ENCODE measurements around the gene ZNF821.

DNA sequence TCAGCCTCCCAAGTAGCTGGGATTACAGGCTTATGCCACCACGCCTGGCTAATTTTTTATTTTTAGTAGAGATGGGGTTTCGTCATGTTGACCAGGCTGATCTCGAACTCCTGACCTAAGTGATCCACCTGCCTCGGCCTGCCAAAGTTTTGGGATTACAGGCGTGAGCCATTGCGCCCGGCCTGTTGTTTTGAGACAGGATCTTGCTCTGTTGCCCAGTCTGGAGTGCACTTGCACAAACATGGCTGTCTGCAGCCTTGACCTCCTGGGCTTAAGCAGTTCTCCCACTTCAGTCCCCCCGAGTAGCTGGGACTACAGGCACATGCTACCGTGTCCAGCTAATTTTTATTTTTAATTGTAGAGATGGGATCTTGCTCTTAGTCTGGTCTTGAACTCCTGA is 20.3 kb upstream of the ZNF821 start:
- TF ChIP-seq REST (IDR thresholded peaks at IDR 0.05; ENCODE audit: low read depth), result no peak
- no peak for TF ChIP-seq EZH2phosphoT487 (IDR thresholded peaks at IDR 0.05; ENCODE audit: borderline replicate concordance)
- TF ChIP-seq, protein P1, sequence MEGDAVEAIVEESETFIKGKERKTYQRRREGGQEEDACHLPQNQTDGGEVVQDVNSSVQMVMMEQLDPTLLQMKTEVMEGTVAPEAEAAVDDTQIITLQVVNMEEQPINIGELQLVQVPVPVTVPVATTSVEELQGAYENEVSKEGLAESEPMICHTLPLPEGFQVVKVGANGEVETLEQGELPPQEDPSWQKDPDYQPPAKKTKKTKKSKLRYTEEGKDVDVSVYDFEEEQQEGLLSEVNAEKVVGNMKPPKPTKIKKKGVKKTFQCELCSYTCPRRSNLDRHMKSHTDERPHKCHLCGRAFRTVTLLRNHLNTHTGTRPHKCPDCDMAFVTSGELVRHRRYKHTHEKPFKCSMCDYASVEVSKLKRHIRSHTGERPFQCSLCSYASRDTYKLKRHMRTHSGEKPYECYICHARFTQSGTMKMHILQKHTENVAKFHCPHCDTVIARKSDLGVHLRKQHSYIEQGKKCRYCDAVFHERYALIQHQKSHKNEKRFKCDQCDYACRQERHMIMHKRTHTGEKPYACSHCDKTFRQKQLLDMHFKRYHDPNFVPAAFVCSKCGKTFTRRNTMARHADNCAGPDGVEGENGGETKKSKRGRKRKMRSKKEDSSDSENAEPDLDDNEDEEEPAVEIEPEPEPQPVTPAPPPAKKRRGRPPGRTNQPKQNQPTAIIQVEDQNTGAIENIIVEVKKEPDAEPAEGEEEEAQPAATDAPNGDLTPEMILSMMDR (IDR thresholded peaks at IDR 0.05 in 2 of 3, conservative IDR thresholded peaks at IDR 0.05 in 1 of 3; ENCODE audit: borderline replicate concordance in 1 of 3, insufficient read depth in 1 of 3, low read depth in 2 of 3, low read length in 2 of 3), result no peak
- TF ChIP-seq RAD21 (IDR thresholded peaks at IDR 0.05; ENCODE audit: low read depth), result no peak
